T-helper 9 cell (primary cell): ENCODE measurements around the gene RNASE3.
"Not testable (repeated sequence)": the region's sequence is repeated elsewhere in the genome, so short reads cannot be mapped to it uniquely, and the experiment has no call there.

Experiments
- DNase-seq: peaks from one replicate; pipeline ENCODE4 v3.0.0-alpha.2; 2020

RNASE3 gene

GRCh38 chr14:20919038-20919756 is 28.0 kb downstream of the RNASE3 start:
- not testable (repeated sequence) for DNase-seq

GRCh38 chr14:20923766-20924297 is 32.6 kb downstream of the RNASE3 start:
- DNase-seq: not testable (repeated sequence)

DNA sequence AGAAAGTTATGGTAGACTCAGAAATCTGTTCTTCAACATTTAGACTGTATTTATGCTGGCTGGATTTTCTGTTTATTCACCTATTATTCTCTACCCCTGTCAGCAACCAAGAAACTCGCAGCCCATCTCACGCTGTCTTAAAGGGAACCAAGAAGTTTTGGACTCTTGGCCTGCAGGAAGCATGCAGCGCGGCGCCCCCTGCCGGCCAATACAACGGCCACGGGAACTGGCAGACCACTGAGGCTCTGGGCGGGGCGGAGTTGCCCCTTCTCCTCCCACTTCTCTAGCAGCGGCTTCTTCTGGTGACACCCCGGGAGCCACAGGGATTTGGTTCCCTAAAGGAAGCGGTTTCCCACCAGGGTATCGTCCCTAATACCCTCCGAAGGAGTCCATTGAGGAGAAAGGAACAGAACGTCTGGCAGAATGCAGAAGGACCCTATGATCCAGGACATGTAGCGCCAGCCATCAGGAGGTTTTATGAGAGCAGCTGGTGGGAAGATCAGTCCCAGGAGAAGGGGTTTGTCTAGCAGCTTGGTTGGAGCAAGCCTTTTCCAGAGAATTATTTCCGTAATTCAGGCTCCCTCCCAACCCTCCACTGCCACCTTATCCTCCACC is 43.1 kb downstream of the RNASE3 start:
- no peak for DNase-seq

- no peak for DNase-seq
These were observed 44.3 kb downstream of the RNASE3 start for GRCh38 chr14:20935303-20935984.
